GM18519 (cell line): Measurements from ENCODE around the gene FGGY.

Experiments used
- ATAC-seq: cut with Tn5 transposase; IDR thresholded peaks from one replicate; pipeline ENCODE4 v1.9.1; 2021; ENCODE audit warnings: mild to moderate bottlenecking, moderate library complexity; ENCODE audit not compliant: unreplicated experiment, low FRiP score

FGGY gene

GRCh38 chr1:59377350-59377904 lies 80.5 kb downstream of the FGGY start:
- no peak for ATAC-seq

- no peak for ATAC-seq
Measured at GRCh38 chr1:59378621-59379370, 81.9 kb downstream of the FGGY start.

GRCh38 chr1:59379371-59379728 lies 82.5 kb downstream of the FGGY start:
- ATAC-seq = no peak

GRCh38 chr1:59383963-59384362 lies 87.1 kb downstream of the FGGY start:
- no peak for ATAC-seq

GRCh38 chr1:59384443-59384842 lies 87.5 kb downstream of the FGGY start:
- ATAC-seq = no peak

GRCh38 chr1:59388191-59388590 lies 91.3 kb downstream of the FGGY start:
- ATAC-seq = no peak

- no peak for ATAC-seq
Measured at GRCh38 chr1:59389847-59390246, 93.0 kb downstream of the FGGY start.

- ATAC-seq = no peak
Measured at GRCh38 chr1:59390307-59390706, 93.4 kb downstream of the FGGY start.

- ATAC-seq = no peak
Measured at GRCh38 chr1:59391212-59392179, 94.6 kb downstream of the FGGY start.

GRCh38 chr1:59393211-59394180 lies 96.6 kb downstream of the FGGY start:
- no peak for ATAC-seq

GRCh38 chr1:59394706-59395425 lies 98.0 kb downstream of the FGGY start:
- no peak for ATAC-seq

GRCh38 chr1:59396387-59396786 lies 99.5 kb downstream of the FGGY start:
- ATAC-seq = no peak

GRCh38 chr1:59397139-59397858 lies 100.4 kb downstream of the FGGY start:
- no peak for ATAC-seq

- no peak for ATAC-seq
Measured at GRCh38 chr1:59399642-59400041, 102.7 kb downstream of the FGGY start.

- ATAC-seq = no peak
Measured at GRCh38 chr1:59401581-59401980, 104.7 kb downstream of the FGGY start.

GRCh38 chr1:59404796-59405195 lies 107.9 kb downstream of the FGGY start:
- no peak for ATAC-seq

- no peak for ATAC-seq
Measured at GRCh38 chr1:59406437-59407164, 109.7 kb downstream of the FGGY start.

- no peak for ATAC-seq
Measured at GRCh38 chr1:59408608-59409240, 111.8 kb downstream of the FGGY start.
